ENCODE results near the gene CBFA2T3.
"Not testable (repeated sequence)": the region's sequence is repeated elsewhere in the genome, so short reads cannot be mapped to it uniquely, and the experiment has no call there.

The CBFA2T3 gene

DNA sequence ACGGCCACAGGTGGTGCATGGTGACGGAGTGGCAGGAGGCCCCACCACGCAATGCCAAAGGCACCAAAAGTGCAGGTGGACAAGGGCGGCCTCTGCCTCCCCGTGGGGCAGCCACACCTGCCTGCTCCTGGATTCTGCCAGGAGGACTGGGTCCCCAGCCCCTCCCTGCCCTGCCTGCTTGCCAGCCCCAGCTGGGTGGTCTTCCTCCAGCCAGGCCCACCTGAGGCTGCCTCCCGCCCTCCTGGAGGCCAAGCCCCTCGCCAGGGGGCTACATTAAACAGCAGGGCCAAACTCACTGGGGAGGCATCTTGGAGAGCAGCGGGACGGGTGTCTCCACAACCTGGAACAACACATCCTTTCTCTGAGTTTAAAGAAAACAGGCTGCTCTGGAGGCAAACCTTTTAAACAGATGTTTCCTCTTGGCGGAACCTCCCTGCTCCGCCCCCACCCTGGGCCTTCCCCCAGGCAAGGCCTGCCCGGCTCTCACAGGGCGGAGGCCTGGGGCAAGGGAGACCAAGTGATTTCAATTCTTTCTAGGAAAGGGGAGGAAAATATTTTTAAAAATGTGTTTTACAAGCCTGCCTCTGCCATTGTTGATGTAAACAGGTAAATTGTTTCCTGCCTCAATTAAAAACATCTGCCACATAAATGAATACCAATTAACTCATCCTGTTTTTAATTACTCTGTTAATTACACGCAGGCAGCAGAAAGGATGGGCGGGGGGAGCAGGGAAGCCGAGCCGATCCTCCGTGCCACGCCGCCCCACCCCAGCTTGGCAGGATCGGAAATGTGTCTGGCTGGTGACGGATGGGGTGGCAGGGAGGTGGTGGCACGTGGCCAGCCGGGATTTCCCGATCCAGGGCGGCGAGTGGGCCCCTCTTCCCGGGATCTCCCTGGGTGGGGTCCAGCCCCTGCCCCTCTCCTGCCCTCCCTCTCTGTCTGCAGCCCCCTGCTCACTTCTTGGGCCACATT, 56.1 kb downstream of the CBFA2T3 start:
- Histone ChIP-seq H2AFZ (ENCODE audit: low read depth, low read length) (no peak overlapping the region), H2BK120ac (ENCODE audit: low read depth, low read length) (no peak overlapping the region), H3K27me3 (ENCODE audit: control insufficient read depth in 1 of 2, insufficient read depth in 1 of 2, low read length in 2 of 2) (peaks cover 0 to 25% of the 10 kb centered on the region in 2 experiments), H3K4me1 (ENCODE audit: control insufficient read depth, insufficient read depth, low read depth, low read length) (peaks cover 36% of the 10 kb centered on the region), H3K79me1 (replicated peaks; ENCODE audit: low read length, poor library complexity, severe bottlenecking) (no peaks in the 10 kb centered on the region), H3K4me3 (ENCODE audit: insufficient read depth in 1 of 2, low read depth in 1 of 2, low read length in 2 of 2) (no peak overlapping the region), H4K8ac (ENCODE audit: low read length) (no peak overlapping the region), H3K23ac (ENCODE audit: low read length in 2 of 2) (no peak overlapping the region), H2AK5ac (ENCODE audit: low read length, severe bottlenecking) (no peak overlapping the region), H3K9me3 (ENCODE audit: control insufficient read depth, low read length) (no peaks in the 10 kb centered on the region), H3K18ac (ENCODE audit: low read depth in 1 of 2, low read length in 2 of 2) (no peak overlapping the region), H4K91ac (ENCODE audit: low read length) (no peak overlapping the region), H3K4ac (ENCODE audit: low read depth in 1 of 2, low read length in 2 of 2) (no peak overlapping the region), H2BK12ac (ENCODE audit: low read length in 2 of 2) (no peak overlapping the region), H3K14ac (ENCODE audit: low read length in 2 of 2) (no peak overlapping the region), H3K27ac (ENCODE audit: low read length, poor library complexity, severe bottlenecking) (no peak overlapping the region), H2BK5ac (ENCODE audit: low read depth, low read length, poor library complexity, severe bottlenecking) (no peak overlapping the region), H2BK15ac (ENCODE audit: low read depth, poor library complexity, severe bottlenecking) (no peak overlapping the region), H3K9ac (ENCODE audit: low read length) (peak overlapping the region; percentile 52), H3K36me3 (ENCODE audit: control insufficient read depth in 1 of 2, insufficient read depth in 2 of 2, low read depth in 1 of 2, low read length in 2 of 2) (no peaks in the 10 kb centered on the region), H3K4me2 (ENCODE audit: low read length, poor library complexity, severe bottlenecking) (no peak overlapping the region)
- WGBS: 67% methylated on average over 21 of the region's 28 CpGs
- DNase-seq: peak; percentile 13

DNA sequence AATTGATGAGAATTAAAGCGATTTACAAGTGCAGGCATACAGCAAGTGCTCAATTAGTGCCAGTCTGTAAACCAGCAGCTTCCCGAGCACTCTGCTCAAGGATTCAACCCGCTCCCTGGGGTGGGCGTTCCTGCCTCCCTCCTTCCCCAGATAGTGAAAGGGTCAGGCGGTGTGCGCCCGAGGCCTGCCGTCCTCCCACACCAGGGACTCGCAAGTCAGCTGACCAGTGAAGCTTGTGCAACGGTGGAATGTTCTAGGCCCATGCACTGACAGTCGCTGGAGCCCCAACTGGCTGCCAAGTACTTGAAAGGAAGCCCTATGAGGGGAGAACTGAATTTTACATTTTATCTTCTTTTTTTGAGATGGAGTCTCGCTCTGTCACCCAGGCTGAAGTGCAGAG, 57.1 kb downstream of the CBFA2T3 start:
- H3K36me3 ChIP-seq (ENCODE audit: control insufficient read depth in 1 of 2, insufficient read depth in 2 of 2, low read depth in 1 of 2, low read length in 2 of 2): no peaks in the 10 kb centered on the region
- H3K27ac ChIP-seq (ENCODE audit: low read length, poor library complexity, severe bottlenecking): no peak overlapping the region
- no peak overlapping the region for H3K9ac ChIP-seq (ENCODE audit: low read length)
- H3K27me3 ChIP-seq (ENCODE audit: control insufficient read depth in 1 of 2, insufficient read depth in 1 of 2, low read length in 2 of 2): peaks cover 0 to 21% of the 10 kb centered on the region in 2 experiments
- H3K4me2 ChIP-seq (ENCODE audit: low read length, poor library complexity, severe bottlenecking): no peak overlapping the region
- no peak overlapping the region for H2BK15ac ChIP-seq (ENCODE audit: low read depth, poor library complexity, severe bottlenecking)
- H3K18ac ChIP-seq (ENCODE audit: low read depth in 1 of 2, low read length in 2 of 2): no peak overlapping the region
- no peak overlapping the region for H4K8ac ChIP-seq (ENCODE audit: low read length)
- DNase-seq: no peak
- H3K9me3 ChIP-seq (ENCODE audit: control insufficient read depth, low read length): no peaks in the 10 kb centered on the region
- no peaks in the 10 kb centered on the region for H3K79me1 ChIP-seq (replicated peaks; ENCODE audit: low read length, poor library complexity, severe bottlenecking)
- H2BK120ac ChIP-seq (ENCODE audit: low read depth, low read length): no peak overlapping the region
- H4K91ac ChIP-seq (ENCODE audit: low read length): no peak overlapping the region
- peaks cover 26% of the 10 kb centered on the region for H3K4me1 ChIP-seq (ENCODE audit: control insufficient read depth, insufficient read depth, low read depth, low read length)
- WGBS: 97% methylated on average over 12 of the region's 12 CpGs
- peak overlapping the region in 1 of 2 experiments; percentile 2 for H3K4ac ChIP-seq (ENCODE audit: low read depth in 1 of 2, low read length in 2 of 2)
- no peak overlapping the region for H3K14ac ChIP-seq (ENCODE audit: low read length in 2 of 2)
- no peak overlapping the region for H3K4me3 ChIP-seq (ENCODE audit: insufficient read depth in 1 of 2, low read depth in 1 of 2, low read length in 2 of 2)
- H2BK5ac ChIP-seq (ENCODE audit: low read depth, low read length, poor library complexity, severe bottlenecking): no peak overlapping the region
- no peak overlapping the region for H2AK5ac ChIP-seq (ENCODE audit: low read length, severe bottlenecking)
- H2BK12ac ChIP-seq (ENCODE audit: low read length in 2 of 2): no peak overlapping the region
- no peak overlapping the region for H3K23ac ChIP-seq (ENCODE audit: low read length in 2 of 2)
- H2AFZ ChIP-seq (ENCODE audit: low read depth, low read length): no peak overlapping the region

DNA sequence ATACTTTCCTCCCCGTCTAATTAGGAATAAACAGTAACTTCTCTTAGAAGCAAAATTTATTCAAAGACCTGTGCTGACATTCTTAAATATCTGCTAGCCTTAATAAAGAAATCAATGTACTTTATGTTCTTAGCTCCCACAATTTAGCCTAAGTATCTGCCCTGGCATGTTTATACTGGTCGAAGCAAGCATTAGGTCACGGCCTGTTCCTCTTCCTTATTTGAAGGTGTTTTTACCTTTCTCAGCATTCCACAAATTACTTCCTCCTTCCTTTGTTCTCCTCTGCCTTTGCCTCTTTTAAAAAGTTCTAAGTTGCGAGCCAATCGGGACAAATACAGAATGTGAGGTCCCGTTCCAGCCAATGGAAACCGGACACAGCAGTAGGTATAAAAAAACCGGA, 58.1 kb downstream of the CBFA2T3 start:
- not testable (repeated sequence) for H4K8ac ChIP-seq (ENCODE audit: low read length); H3K4me3 ChIP-seq (ENCODE audit: insufficient read depth in 1 of 2, low read depth in 1 of 2, low read length in 2 of 2); H2AFZ ChIP-seq (ENCODE audit: low read depth, low read length); H2BK12ac ChIP-seq (ENCODE audit: low read length in 2 of 2); H4K91ac ChIP-seq (ENCODE audit: low read length); H2BK15ac ChIP-seq (ENCODE audit: low read depth, poor library complexity, severe bottlenecking); H3K79me1 ChIP-seq (replicated peaks; ENCODE audit: low read length, poor library complexity, severe bottlenecking); H3K4me2 ChIP-seq (ENCODE audit: low read length, poor library complexity, severe bottlenecking); H3K4ac ChIP-seq (ENCODE audit: low read depth in 1 of 2, low read length in 2 of 2); H3K14ac ChIP-seq (ENCODE audit: low read length in 2 of 2); H3K23ac ChIP-seq (ENCODE audit: low read length in 2 of 2); H2AK5ac ChIP-seq (ENCODE audit: low read length, severe bottlenecking); H3K9me3 ChIP-seq (ENCODE audit: control insufficient read depth, low read length); H3K27ac ChIP-seq (ENCODE audit: low read length, poor library complexity, severe bottlenecking); H3K18ac ChIP-seq (ENCODE audit: low read depth in 1 of 2, low read length in 2 of 2); H2BK120ac ChIP-seq (ENCODE audit: low read depth, low read length); H3K36me3 ChIP-seq (ENCODE audit: control insufficient read depth in 1 of 2, insufficient read depth in 2 of 2, low read depth in 1 of 2, low read length in 2 of 2); H3K9ac ChIP-seq (ENCODE audit: low read length); DNase-seq; H2BK5ac ChIP-seq (ENCODE audit: low read depth, low read length, poor library complexity, severe bottlenecking)
- peaks cover 16% of the 10 kb centered on the region for H3K4me1 ChIP-seq (ENCODE audit: control insufficient read depth, insufficient read depth, low read depth, low read length)
- 91% methylated on average over 8 of the region's 8 CpGs for WGBS
- H3K27me3 ChIP-seq (ENCODE audit: control insufficient read depth in 1 of 2, insufficient read depth in 1 of 2, low read length in 2 of 2): peaks cover 0 to 22% of the 10 kb centered on the region in 2 experiments

DNA sequence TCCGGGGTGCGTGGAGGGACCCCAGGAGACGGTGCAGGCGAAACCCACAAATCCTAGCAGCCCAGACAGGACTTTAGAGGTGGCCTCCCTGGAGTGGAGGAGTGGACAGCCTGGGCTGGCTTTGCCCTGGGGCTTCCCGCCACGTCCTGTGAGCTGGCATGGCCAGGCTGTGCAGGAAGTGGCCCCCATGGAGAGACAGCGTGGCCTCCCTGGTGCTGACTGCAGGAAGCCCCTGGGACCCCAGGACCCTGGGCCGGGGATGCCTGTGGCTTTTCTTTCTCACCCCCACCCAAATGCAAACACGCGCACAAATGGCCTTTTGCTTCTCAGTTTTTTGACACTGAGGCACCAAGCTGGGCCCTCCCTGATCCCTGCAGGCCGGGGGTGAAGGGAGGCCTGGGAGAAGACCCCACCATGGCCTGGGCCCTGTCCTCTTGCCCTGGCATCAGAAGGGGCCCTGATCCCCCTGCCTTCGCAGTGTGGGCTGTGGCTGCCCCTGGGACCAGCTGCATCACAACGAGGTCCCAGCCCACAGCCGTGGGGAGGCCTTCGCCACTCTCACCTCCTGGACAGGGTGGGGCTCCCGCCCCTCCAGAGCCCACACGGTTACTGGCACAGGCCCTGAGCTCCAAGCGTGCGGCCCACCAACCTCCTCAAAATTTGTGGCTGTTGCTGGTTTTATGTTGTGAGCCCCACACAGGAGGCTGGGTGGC, 58.9 kb downstream of the CBFA2T3 start:
- no peaks in the 10 kb centered on the region for H3K36me3 ChIP-seq (ENCODE audit: control insufficient read depth in 1 of 2, insufficient read depth in 2 of 2, low read depth in 1 of 2, low read length in 2 of 2)
- H3K27ac ChIP-seq (ENCODE audit: low read length, poor library complexity, severe bottlenecking): no peak overlapping the region
- H3K9me3 ChIP-seq (ENCODE audit: control insufficient read depth, low read length): peaks cover 5% of the 10 kb centered on the region
- H3K27me3 ChIP-seq (ENCODE audit: control insufficient read depth in 1 of 2, insufficient read depth in 1 of 2, low read length in 2 of 2): peaks cover 0 to 22% of the 10 kb centered on the region in 2 experiments
- no peak overlapping the region for H3K4ac ChIP-seq (ENCODE audit: low read depth in 1 of 2, low read length in 2 of 2)
- H3K4me3 ChIP-seq (ENCODE audit: insufficient read depth in 1 of 2, low read depth in 1 of 2, low read length in 2 of 2): no peak overlapping the region
- no peak overlapping the region for H2BK5ac ChIP-seq (ENCODE audit: low read depth, low read length, poor library complexity, severe bottlenecking)
- no peak for DNase-seq
- no peak overlapping the region for H3K4me2 ChIP-seq (ENCODE audit: low read length, poor library complexity, severe bottlenecking)
- H2BK15ac ChIP-seq (ENCODE audit: low read depth, poor library complexity, severe bottlenecking): no peak overlapping the region
- H3K23ac ChIP-seq (ENCODE audit: low read length in 2 of 2): no peak overlapping the region
- no peaks in the 10 kb centered on the region for H3K79me1 ChIP-seq (replicated peaks; ENCODE audit: low read length, poor library complexity, severe bottlenecking)
- no peak overlapping the region for H2BK120ac ChIP-seq (ENCODE audit: low read depth, low read length)
- no peak overlapping the region for H2AK5ac ChIP-seq (ENCODE audit: low read length, severe bottlenecking)
- no peak overlapping the region for H2AFZ ChIP-seq (ENCODE audit: low read depth, low read length)
- H3K9ac ChIP-seq (ENCODE audit: low read length): no peak overlapping the region
- no peak overlapping the region for H3K14ac ChIP-seq (ENCODE audit: low read length in 2 of 2)
- H4K91ac ChIP-seq (ENCODE audit: low read length): no peak overlapping the region
- H3K18ac ChIP-seq (ENCODE audit: low read depth in 1 of 2, low read length in 2 of 2): no peak overlapping the region
- 87% methylated on average over 19 of the region's 19 CpGs for WGBS
- no peak overlapping the region for H2BK12ac ChIP-seq (ENCODE audit: low read length in 2 of 2)
- H3K4me1 ChIP-seq (ENCODE audit: control insufficient read depth, insufficient read depth, low read depth, low read length): peaks cover 10% of the 10 kb centered on the region
- no peak overlapping the region for H4K8ac ChIP-seq (ENCODE audit: low read length)

Measured in mesenchymal stem cell (in vitro differentiated cells and primary cell).